GM23338 (cell line): ENCODE results near the gene SLC5A7. TPM values are rescaled to one million over a fixed set of nuclear protein-coding genes. Genes with fewer than 3 reads are reported as not detected.

Experiments used
- ATAC-seq: fragments of 200-7000 bp; cut with Tn5 transposase; 3 replicates; pipeline ENCODE4 v1.9.1; 2020
- DNase-seq: peaks from one replicate; pipeline ENCODE4 v3.0.0-alpha.2; 2015; ENCODE audit warnings: low spot score
- H2AFZ ChIP-seq: fragments of 200-600 bp; sonication (generic); 2 replicates; pipeline ENCODE4 v1.8.0; 2016; ENCODE audit warnings: antibody characterized with exemption, mild to moderate bottlenecking, moderate library complexity
- H3F3A ChIP-seq: fragments of 200-600 bp; sonication (generic); replicated peaks from 2 replicates; pipeline ENCODE4 v1.8.0; 2017; ENCODE audit warnings: antibody characterized with exemption, mixed run types, low read depth
- H3K27ac ChIP-seq: fragments of 200-600 bp; sonication (generic); 2 replicates; pipeline ENCODE4 v1.6.1; 2016; ENCODE audit warnings: low read depth
- H3K27me3 ChIP-seq: fragments of 200-600 bp; sonication (generic); 2 replicates; pipeline ENCODE4 v1.8.0; 2016; ENCODE audit warnings: mild to moderate bottlenecking, mixed run types, moderate library complexity; ENCODE audit not compliant: insufficient read depth
- H3K36me3 ChIP-seq: fragments of 200-600 bp; sonication (generic); 2 replicates; pipeline ENCODE4 v1.8.0; 2016; ENCODE audit warnings: mild to moderate bottlenecking; ENCODE audit not compliant: insufficient read depth
- H3K4me1 ChIP-seq: fragments of 200-600 bp; sonication (generic); 2 replicates; pipeline ENCODE4 v1.8.0; 2016; ENCODE audit warnings: mild to moderate bottlenecking, moderate library complexity; ENCODE audit not compliant: insufficient read depth
- H3K4me2 ChIP-seq: fragments of 200-600 bp; sonication (generic); 2 replicates; pipeline ENCODE4 v1.7.1; 2017; ENCODE audit warnings: mixed run types
- H3K4me3 ChIP-seq: fragments of 200-600 bp; sonication (generic); 2 replicates; pipeline ENCODE4 v1.6.1; 2016; ENCODE audit warnings: mixed run types
- H3K79me2 ChIP-seq: fragments of 200-600 bp; sonication (generic); replicated peaks from 2 replicates; pipeline ENCODE4 v1.8.0; 2017; ENCODE audit warnings: mild to moderate bottlenecking; ENCODE audit not compliant: insufficient read depth
- H3K9me2 ChIP-seq: fragments of 200-600 bp; sonication (generic); 2 replicates; pipeline ENCODE4 v1.8.0; 2017; ENCODE audit not compliant: insufficient read depth
- H4K20me1 ChIP-seq: fragments of 200-600 bp; sonication (generic); replicated peaks from 2 replicates; pipeline ENCODE4 v1.8.0; 2017; ENCODE audit warnings: mild to moderate bottlenecking; ENCODE audit not compliant: insufficient read depth
- H3K27ac Mint-ChIP-seq: 2 replicates; pipeline ENCODE4 v1.8.0; 2020; ENCODE audit warnings: inconsistent platforms, mild to moderate bottlenecking, moderate library complexity, mixed read lengths
- H3K27me3 Mint-ChIP-seq: 3 replicates; pipeline ENCODE4 v1.8.0; 2022; ENCODE audit warnings: low read depth, mild to moderate bottlenecking, moderate library complexity, mixed read lengths, inconsistent platforms; ENCODE audit not compliant: insufficient read depth, poor library complexity
- H3K36me3 Mint-ChIP-seq: 3 replicates; pipeline ENCODE4 v1.8.0; 2021; ENCODE audit warnings: low read depth, mild to moderate bottlenecking, inconsistent platforms, moderate library complexity, mixed read lengths
- H3K4me1 Mint-ChIP-seq: 3 replicates; pipeline ENCODE4 v1.8.0; 2020; ENCODE audit warnings: mild to moderate bottlenecking, inconsistent platforms, mixed read lengths
- H3K4me3 Mint-ChIP-seq: 3 replicates; pipeline ENCODE4 v1.8.0; 2021; ENCODE audit warnings: moderate library complexity, mild to moderate bottlenecking, inconsistent platforms, mixed read lengths
- H3K9me3 Mint-ChIP-seq: 3 replicates; pipeline ENCODE4 v1.8.0; 2020; ENCODE audit warnings: moderate library complexity, mild to moderate bottlenecking, inconsistent platforms, mixed read lengths
- CREB1 ChIP-seq: fragments of 250-450 bp; sonication (Bioruptor Pico); IDR thresholded peaks from 2 replicates; pipeline ENCODE4 v1.5.0; 2020; ENCODE audit warnings: low read depth, mild to moderate bottlenecking, moderate library complexity
- ETS1 ChIP-seq: IDR thresholded peaks from 2 replicates; pipeline ENCODE4 v1.6.1; 2016; ENCODE audit warnings: antibody characterized with exemption
- EZH2phosphoT487 ChIP-seq: fragments of 200-600 bp; sonication (generic); IDR thresholded peaks from one replicate; pipeline ENCODE4 v1.8.1; 2018; ENCODE audit warnings: antibody characterized with exemption; ENCODE audit not compliant: unreplicated experiment
- JUNB ChIP-seq: IDR thresholded peaks from one replicate; pipeline ENCODE4 v1.6.1; 2016; ENCODE audit warnings: antibody characterized with exemption; ENCODE audit not compliant: unreplicated experiment
- NANOG ChIP-seq: IDR thresholded peaks from 2 replicates; pipeline ENCODE4 v1.6.1; 2016; ENCODE audit warnings: antibody characterized with exemption, borderline replicate concordance
- POLR2AphosphoS5 ChIP-seq: IDR thresholded peaks from 2 replicates; pipeline ENCODE4 v1.6.1; 2016; ENCODE audit warnings: antibody characterized with exemption, low read depth
- STAT1 ChIP-seq: IDR thresholded peaks from one replicate; pipeline ENCODE4 v1.6.1; 2016; ENCODE audit warnings: antibody characterized with exemption; ENCODE audit not compliant: unreplicated experiment
- ZNF114 ChIP-seq: fragments of 250-450 bp; sonication (Bioruptor Pico); IDR thresholded peaks from 2 replicates; pipeline ENCODE4 v1.5.0; 2020; ENCODE audit warnings: mild to moderate bottlenecking, moderate library complexity
- ZNF331 ChIP-seq: fragments of 250-450 bp; sonication (Bioruptor Pico); IDR thresholded peaks from 2 replicates; pipeline ENCODE4 v1.5.0; 2020; ENCODE audit warnings: low read depth, mild to moderate bottlenecking, moderate library complexity
- polyA plus RNA-seq: library from polyadenylated mRNA; unstranded; fragments of >200 nt; fragmentation: Nextera tagmentation; extraction: Ambion mirVana; gene quantifications from 2 replicates; pipeline ENCODE4 v1.2.1, GENCODE V29; 2016
- total RNA-seq: library from RNA; depleted of rRNA; stranded (reverse); fragments of >200 nt; shearing (Covaris generic); gene quantifications from 2 replicates; pipeline ENCODE4 v1.2.3, GENCODE V29; 2014
- TF ChIP-seq, protein P1 (sequence below): IDR thresholded peaks from one replicate; pipeline ENCODE4 v1.6.1; 2018; ENCODE audit warnings: antibody characterized with exemption; ENCODE audit not compliant: unreplicated experiment

The SLC5A7 gene
- total and polyA plus RNA-seq, 2 experiments from 2014 or later, result 0.05 to 0.17 TPM

DNA sequence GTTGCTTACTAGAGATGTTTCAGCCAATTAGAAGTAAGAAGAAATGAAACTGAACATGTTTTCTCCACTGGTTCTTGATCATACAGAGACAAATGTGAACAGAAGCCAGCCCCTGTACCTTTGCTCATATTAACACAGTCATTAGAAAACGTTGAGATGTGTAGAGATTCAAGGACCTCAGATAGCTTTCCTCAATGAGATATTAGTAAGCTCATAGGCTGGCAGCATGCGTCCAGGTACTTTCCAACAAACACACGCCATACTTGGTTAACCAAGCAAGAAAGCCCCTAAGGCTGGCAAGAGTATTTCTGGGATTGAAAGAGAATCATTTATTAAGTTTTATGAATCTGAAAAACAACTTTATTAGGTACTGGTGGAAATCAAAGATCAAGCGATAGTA, 37.5 kb downstream of the SLC5A7 start:
- Histone ChIP-seq H3K4me1 (peaks cover 18% of the 10 kb centered on the region), H4K20me1 (no peaks in the 10 kb centered on the region), H3K27me3 (no peaks in the 10 kb centered on the region), H3K4me3 (no peak overlapping the region), H3K27ac (no peak overlapping the region), H2AFZ (no peak overlapping the region), H3K79me2 (no peaks in the 10 kb centered on the region), H3F3A (no peaks in the 10 kb centered on the region), H3K9me2 (no peaks in the 10 kb centered on the region; the same call in 1 of the 2 replicates), H3K36me3 (no peaks in the 10 kb centered on the region), H3K4me2 (no peak overlapping the region)
- no peaks in the 10 kb centered on the region for H3K9me3 Mint-ChIP-seq
- H3K4me3 Mint-ChIP-seq, result no peak overlapping the region
- H3K27ac Mint-ChIP-seq, result no peak overlapping the region
- peaks cover 16% of the 10 kb centered on the region for H3K4me1 Mint-ChIP-seq
- ATAC-seq, result no peak
- no peaks in the 10 kb centered on the region for H3K27me3 Mint-ChIP-seq
- no peak for TF ChIP-seq POLR2AphosphoS5
- no peak for TF ChIP-seq ZNF114 (CRISPR knock-in tag)
- TF ChIP-seq ETS1, result no peak
- no peak for TF ChIP-seq JUNB
- no peak for TF ChIP-seq ZNF331 (CRISPR knock-in tag)
- no peak for TF ChIP-seq CREB1 (CRISPR knock-in tag)
- H3K36me3 Mint-ChIP-seq, result no peaks in the 10 kb centered on the region
- no peak for DNase-seq

- peak; percentile 35 for DNase-seq
- Histone ChIP-seq H3K4me2 (peak overlapping the region; percentile 9; the same call in 1 of the 2 replicates), H3K79me2 (no peaks in the 10 kb centered on the region), H3F3A (no peaks in the 10 kb centered on the region), H2AFZ (no peak overlapping the region), H3K27ac (no peak overlapping the region), H3K36me3 (peaks cover 5% of the 10 kb centered on the region; the same call in 1 of the 2 replicates), H3K4me3 (no peak overlapping the region), H3K27me3 (no peaks in the 10 kb centered on the region), H4K20me1 (no peaks in the 10 kb centered on the region), H3K9me2 (no peaks in the 10 kb centered on the region; the same call in 1 of the 2 replicates), H3K4me1 (peaks cover 18% of the 10 kb centered on the region)
- H3K27me3 Mint-ChIP-seq, result peaks cover 2% of the 10 kb centered on the region
- H3K36me3 Mint-ChIP-seq, result peaks cover 10% of the 10 kb centered on the region
- peak; percentile 78 for ATAC-seq
- H3K27ac Mint-ChIP-seq, result no peak overlapping the region
- peaks cover 11% of the 10 kb centered on the region for H3K9me3 Mint-ChIP-seq
- peaks cover 16% of the 10 kb centered on the region for H3K4me1 Mint-ChIP-seq
- no peak overlapping the region for H3K4me3 Mint-ChIP-seq
- TF ChIP-seq JUNB (no peak), STAT1 (no peak), EZH2phosphoT487 (no peak), NANOG (no peak), ZNF331 (CRISPR knock-in tag) (no peak), POLR2AphosphoS5 (no peak), ETS1 (no peak)
- TF ChIP-seq, protein P1, sequence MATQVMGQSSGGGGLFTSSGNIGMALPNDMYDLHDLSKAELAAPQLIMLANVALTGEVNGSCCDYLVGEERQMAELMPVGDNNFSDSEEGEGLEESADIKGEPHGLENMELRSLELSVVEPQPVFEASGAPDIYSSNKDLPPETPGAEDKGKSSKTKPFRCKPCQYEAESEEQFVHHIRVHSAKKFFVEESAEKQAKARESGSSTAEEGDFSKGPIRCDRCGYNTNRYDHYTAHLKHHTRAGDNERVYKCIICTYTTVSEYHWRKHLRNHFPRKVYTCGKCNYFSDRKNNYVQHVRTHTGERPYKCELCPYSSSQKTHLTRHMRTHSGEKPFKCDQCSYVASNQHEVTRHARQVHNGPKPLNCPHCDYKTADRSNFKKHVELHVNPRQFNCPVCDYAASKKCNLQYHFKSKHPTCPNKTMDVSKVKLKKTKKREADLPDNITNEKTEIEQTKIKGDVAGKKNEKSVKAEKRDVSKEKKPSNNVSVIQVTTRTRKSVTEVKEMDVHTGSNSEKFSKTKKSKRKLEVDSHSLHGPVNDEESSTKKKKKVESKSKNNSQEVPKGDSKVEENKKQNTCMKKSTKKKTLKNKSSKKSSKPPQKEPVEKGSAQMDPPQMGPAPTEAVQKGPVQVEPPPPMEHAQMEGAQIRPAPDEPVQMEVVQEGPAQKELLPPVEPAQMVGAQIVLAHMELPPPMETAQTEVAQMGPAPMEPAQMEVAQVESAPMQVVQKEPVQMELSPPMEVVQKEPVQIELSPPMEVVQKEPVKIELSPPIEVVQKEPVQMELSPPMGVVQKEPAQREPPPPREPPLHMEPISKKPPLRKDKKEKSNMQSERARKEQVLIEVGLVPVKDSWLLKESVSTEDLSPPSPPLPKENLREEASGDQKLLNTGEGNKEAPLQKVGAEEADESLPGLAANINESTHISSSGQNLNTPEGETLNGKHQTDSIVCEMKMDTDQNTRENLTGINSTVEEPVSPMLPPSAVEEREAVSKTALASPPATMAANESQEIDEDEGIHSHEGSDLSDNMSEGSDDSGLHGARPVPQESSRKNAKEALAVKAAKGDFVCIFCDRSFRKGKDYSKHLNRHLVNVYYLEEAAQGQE, result no peak
Measured at GRCh38 chr2:108026092-108026794, 39.9 kb downstream of the SLC5A7 start.
